ENCODE data around the gene UBXN11.
"Not testable (repeated sequence)": the region's sequence is repeated elsewhere in the genome, so short reads cannot be mapped to it uniquely, and the experiment has no call there.

Gene UBXN11

DNA sequence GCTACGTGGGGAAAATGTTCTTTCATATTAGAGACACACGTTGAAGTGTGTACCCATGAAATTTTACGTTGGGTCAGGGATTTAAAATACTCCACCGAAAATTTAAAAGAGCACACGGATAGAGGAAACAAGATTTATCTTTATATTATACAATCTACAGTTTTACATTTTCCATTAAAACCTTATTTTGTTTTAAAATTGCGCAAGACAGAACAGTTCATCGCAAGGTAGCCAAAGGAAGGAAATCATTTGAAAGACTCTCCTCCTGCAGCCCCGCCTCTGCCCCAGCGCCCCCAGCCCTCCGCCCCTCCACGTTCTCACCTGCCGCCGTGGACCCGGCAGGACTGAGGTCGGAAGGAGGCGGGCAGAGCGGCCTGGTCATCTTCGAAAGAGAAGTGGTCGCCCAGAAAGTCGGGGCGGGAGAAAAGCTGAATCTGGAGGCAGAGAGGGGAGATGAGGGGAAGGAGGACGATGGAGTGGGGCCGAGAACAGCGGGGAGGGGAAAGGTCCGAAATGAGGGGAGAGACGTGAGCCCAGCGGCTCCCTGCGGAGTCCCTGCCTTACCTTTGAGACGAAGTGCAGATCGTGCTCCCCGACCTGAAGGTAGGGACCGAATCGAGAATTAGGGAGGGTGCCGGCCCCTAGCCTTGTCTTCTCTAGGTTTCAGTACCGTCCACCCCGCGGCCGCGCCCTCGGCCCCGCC, 29.5 kb upstream of the UBXN11 start:
- DNase-seq, result peak in 1 of 2 donors; percentile 56

DNA sequence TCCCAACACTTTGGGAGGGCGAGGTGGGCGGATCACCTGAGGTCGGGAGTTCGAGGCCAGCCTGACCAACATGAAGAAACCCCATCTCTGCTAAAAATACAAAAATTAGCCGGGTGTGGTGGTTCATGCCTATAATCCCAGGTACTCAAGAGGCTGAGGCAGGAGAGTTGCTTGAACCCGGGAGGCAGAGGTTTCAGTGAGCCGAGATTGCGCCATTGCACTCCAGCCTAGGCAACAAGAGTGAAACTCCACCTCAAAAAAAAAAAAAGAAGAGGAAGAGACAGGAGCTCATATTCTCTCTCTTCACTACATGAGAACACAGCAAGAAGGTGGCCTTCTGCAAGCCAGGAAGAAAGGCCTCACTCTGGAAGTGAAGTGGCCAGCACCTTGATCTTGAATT, 26.9 kb upstream of the UBXN11 start:
- DNase-seq, result not testable (repeated sequence)

- no peak for DNase-seq
Observed at GRCh38 chr1:26330276-26330675, 23.8 kb upstream of the UBXN11 start.

DNA sequence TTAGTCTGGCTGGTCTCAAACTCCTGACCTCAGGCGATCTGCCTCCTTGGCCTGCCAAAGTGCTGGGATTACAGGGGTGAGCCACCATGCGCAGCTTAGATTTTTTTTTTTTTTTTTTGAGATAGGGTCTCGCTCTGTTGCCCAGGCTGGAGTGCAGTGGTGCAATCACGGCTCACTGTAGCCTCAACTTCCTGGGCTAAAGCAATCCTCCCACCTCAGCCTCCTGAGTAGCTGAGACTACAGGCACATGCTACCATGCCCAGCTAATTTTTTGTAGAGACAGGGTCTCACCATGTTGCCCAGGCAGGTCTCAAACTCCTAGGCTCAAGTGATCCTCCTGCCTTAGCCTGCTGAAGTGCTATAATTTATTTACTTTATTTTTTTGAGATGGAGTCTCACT, 22.9 kb upstream of the UBXN11 start:
- not testable (repeated sequence) for DNase-seq

DNA sequence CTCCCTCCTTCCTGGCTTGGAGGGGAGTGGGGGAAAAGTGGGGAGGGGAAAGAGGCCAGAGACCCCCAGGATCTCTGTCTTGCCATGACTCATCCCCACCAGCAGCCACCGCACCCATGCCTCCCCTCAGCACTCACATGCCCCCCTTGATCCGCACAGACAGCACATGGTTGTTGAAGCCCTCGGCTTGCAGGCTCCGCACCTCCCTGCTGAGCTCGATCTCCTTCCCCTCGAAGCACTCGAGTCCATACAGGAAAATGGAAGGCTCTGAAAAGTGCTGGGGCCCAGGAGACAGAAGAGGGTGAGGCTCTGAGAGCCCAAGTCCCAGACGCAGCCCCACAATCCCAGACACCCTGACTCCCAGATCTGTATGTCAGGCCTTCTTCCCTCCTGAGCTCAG, 22.2 kb upstream of the UBXN11 start:
- DNase-seq, result no peak

DNA sequence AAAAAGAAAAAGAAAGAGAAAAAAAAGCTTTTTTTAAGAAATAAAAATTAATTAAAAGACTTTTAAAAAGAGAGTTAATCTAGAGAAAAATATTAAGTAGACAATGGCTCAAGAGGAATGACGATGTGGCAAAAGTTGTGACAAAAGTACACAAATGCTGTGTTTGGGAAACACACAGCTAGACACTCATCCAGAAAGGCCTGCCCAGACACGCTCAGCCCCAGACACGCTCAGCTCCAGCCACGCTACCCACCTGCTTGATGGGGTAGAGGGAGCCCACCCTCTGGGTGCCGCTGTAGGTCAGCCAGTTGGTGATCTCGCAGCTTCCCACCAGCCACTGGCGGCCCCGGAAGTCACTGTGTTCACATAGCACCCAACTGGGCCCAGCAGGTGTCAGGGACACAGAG, 21.5 kb upstream of the UBXN11 start:
- DNase-seq, result no peak

- no peak for DNase-seq
Observed at GRCh38 chr1:26324550-26324949, 18.1 kb upstream of the UBXN11 start.

- no peak for DNase-seq
Observed at GRCh38 chr1:26323382-26323781, 16.9 kb upstream of the UBXN11 start.

DNA sequence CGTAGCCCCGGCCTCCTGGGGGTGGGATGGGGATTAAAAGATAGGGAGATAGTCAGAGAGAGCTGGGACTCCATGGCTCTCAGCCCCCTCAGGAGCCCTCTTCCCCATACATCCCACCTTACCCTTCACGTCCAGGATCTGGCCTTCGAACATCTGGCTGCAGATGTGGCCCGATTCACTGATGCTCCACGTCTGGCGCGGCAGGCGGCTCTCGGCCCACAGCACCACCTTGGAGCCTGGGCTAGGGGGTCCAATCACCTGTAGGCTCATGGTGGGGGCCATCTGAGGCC, 15.6 kb upstream of the UBXN11 start:
- DNase-seq, result no peak

DNA sequence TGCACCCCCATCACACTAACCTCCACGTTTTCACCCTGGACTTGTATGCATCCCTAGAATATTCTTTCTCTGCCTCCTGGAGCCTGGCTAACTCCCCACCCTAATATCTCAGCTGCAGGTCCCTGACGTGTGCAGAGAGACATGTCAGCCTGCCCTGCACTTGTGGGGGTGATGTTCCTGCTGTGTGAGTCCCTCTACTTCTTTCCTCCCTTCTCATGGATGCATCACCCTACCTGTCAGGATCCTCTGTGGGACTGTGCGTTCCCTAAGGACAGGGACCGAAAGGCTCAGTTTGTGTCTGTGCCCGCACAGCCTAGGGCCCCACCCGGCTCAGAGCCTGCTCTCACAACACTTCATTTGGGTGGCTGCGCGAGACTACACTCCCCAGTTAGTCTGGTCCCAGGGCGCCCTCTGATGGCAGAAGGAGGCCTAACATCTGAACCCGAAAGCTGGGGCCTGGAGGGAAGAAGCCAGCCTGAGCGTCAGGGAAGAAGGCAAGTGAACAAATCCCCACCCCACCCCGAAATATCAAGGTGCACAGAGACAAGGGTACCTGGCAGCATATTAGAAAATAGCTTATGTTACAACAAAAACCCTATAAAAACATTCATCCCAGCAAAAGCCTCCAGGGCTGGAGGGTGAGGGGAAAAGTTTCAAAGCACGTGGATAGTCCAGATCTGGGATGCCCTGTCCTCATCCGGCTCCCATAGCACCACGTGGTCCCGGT, 15.0 kb upstream of the UBXN11 start:
- DNase-seq, result peak; percentile 68 to 99

DNA sequence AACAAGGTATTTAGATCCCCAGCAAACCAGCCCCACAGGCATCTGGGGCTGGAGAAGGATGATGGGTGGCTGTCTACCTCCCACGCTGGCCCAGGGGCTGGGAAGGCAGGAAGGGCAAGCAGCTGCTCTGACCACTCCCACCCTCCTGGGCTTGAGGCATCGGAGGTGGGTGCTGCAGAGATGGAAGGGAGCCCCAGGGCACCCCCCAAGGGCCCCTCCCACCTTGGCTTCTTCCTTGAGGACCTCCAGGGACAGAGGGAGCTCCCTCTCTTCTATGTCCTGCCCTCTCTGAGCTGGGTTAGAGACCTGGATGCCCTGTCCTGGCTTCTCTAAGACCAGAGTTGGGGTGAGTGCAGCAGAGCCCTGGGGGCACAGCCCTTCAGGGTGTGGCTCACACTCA, 14.5 kb upstream of the UBXN11 start:
- DNase-seq, result no peak

DNA sequence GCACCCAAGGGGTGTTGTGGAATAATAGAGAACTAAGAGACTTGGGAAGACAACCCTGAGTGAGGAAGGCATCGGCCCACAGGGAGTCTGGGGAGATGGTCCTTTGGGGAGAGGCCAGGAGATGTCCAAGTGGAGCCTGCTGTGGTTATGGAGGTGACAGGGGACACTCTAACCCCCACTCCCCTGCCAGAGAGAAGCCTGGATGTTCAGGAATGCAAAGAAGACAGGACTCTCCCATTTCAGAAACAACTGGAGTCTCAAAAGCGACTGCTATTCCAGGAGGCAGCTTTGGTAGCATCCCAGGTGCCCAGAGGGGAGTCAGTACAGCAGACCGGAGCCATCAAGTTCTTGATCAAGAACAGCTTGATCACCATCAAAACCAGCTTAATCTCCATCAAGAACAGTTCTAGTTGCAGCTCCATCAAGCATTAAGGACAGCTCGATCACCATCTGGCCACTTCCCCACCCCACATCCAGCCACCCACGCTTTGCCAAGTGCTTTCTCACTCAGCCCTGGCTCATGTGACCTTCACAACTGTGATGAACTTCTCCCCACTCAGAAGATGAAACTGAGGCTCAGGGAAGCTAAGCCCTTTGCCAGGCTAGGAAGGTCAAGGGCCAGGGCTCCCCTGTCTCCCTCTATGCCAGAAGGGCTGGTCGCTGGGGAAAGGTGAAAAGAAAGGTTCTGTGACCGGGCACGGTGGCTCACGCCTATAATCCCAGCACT, 12.1 kb upstream of the UBXN11 start:
- peak; percentile 88 to 89 for DNase-seq

GRCh38 chr1:26317612-26318337, 11.3 kb upstream of the UBXN11 start, which contains the start of gene CD52:
CD52 (plus strand) TSS chr1:26317958; CDS start chr1:26318018, 60 bp downstream.
- no peak for DNase-seq

DNA sequence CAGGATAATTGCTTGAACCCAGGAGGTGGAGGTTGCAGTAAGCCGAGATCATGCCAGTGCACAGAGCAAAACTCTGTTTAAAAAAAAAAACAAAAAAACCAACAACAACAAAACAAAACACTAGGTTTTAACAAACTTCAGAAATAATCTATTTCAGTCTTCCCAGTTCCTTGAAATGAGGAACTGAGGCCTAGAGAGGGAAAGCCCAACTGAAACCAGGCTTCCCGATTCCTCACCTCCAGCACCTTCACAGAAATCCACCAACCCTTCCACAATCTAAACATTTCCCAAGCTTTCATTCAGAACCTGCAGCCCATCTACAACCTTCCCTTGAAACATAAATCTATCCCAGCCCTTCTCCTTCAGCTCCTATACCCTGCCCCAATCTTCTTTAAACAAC, 10.7 kb upstream of the UBXN11 start:
- DNase-seq, result peak in 1 of 2 donors; percentile 37

DNA sequence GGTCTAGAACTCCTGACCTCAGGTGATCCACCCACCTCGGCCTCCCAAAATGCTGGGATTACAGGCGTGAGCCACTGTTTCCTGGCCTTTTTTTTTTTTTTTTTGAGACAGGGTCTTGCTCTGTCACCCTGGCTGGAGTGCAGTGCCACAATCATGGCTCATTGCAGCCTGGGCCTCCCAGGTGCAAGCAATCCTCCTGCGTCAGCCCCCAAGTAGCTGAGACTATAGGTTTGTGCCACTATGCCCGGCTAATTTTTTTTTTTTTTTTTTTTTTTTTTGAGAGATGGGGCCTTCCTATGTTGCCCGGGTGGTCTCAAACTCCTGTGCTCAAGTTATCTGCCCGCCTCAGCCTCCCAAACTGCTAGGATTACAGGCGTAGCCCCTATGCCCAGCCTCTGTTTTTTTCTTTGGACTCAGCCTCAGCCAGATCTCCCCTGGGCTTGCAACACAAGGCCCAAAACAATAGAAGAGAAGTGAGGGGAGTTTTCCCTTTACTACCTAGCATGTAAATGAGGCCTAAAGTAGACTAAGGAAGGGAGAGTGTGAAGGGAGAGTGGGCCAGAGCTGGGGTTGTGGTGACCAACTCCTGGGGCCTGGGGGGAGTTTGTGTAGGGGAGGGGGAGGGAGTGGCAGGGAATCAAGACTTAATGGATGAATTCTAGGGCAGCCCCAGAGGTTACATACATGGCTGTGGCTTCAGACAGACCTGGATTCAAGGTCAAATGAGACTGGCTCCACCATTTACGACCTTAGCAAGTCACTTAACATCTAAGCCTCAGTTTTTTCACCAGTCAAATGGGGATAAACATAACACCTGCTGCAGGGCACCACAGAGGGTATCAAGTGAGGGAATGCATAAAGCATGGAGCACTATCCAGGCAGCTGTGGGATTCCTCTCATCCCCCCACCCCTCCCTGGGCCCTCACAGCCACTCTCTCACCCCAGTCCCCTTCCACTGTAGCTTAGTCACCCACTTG, 9.7 kb upstream of the UBXN11 start:
- DNase-seq, result no peak

DNA sequence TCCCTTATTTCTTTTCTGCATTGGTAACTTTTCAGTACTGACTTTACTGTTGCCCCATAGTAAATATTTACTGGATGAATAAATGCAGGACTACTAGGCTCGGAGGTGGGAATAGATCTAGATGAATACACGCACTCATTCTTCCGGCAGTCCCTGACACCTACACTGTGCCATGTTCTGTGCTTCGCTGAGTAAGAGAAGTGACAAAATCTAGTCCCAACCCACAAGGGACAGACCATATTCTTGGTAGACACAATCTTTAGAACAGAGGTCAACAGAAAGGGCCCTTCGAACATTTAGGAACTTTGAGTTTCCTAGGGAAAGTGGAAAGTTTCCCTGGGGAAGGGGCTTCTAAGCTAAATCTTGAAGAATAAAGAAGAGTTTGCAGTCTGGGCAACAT, 8.1 kb upstream of the UBXN11 start:
- no peak for DNase-seq

GRCh38 chr1:26307966-26308899, 1.8 kb upstream of the UBXN11 start:
- DNase-seq, result peak in 1 of 2 donors; percentile 11

- no peak for DNase-seq
Observed at GRCh38 chr1:26307363-26307781, 936 bp upstream of the UBXN11 start.

GRCh38 chr1:26305667-26306289, 658 bp downstream of the UBXN11 start:
- peak in 1 of 2 donors; percentile 44 for DNase-seq

DNA sequence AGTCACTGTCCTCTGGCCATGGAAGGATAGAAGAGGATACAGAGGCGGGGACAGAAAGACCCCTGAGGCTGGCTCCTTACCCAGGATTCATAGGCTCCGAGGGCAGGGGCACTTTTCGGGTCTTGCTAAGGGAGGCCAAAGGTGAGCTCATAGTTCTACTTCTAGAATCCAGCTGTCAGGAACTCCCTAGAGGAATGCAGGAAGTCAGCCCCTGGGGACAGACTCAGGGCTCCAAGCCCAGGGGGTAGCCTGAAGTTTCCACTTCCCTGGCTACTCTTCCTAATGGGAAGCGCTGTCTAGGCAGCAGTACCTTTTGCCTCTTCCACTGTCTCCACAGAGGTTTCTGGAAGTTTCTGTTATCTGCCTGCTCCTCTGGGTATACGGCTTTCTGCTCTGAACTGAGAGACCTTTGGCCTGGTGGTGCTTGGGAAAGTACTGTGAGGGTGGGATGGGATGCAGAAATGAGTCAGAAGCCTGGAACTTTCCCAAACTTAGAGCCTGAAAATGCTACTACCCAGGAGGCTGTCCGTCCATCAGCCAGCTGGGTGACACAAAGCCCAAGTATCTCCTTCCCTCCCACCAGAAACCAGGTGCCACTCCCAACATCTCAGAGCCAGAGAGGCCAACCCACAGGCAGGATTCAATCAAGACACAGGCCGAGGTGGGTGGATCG, 3.6 kb downstream of the UBXN11 start:
- peak; percentile 55 to 79 for DNase-seq

All from inflammatory macrophage treated with lipopolysaccharide for 1 hour (primary cell).